ENCODE measurements around the gene CRACR2B. TPM values are rescaled to one million over a fixed set of nuclear protein-coding genes. Genes with fewer than 3 reads are reported as not detected.

CRACR2B gene
- total and polyA plus RNA-seq, 2 of the 13 experiments (the other 11 are each of a cell fraction or from before 2014, with no cell fraction given) = 14.9 to 21.0 TPM

GRCh38 chr11:841981-842369 lies 14.3 kb downstream of the CRACR2B start (continued):
- TF ChIP-seq E2F2 (CRISPR knock-in tag; IDR thresholded peaks at IDR 0.05; ENCODE audit: borderline replicate concordance) (0 out of 2 replicates have a peak, but pooled peaks have one; percentile 26), TFAP4 (IDR thresholded peaks at IDR 0.05; ENCODE audit: borderline replicate concordance, low read depth) (no peak), ZNF609 (CRISPR knock-in tag; IDR thresholded peaks at IDR 0.05; ENCODE audit: borderline replicate concordance) (no peak), ZNF556 (CRISPR knock-in tag; IDR thresholded peaks at IDR 0.05; ENCODE audit: borderline replicate concordance) (no peak), ZBTB44 (CRISPR knock-in tag; IDR thresholded peaks at IDR 0.05) (no peak), MAZ (IDR thresholded peaks at IDR 0.05; ENCODE audit: borderline replicate concordance, low read depth, low read length) (no peak), MAZ (CRISPR knock-in tag; IDR thresholded peaks at IDR 0.05; ENCODE audit: low read depth) (no peak), ZNF775 (CRISPR knock-in tag; IDR thresholded peaks at IDR 0.05; ENCODE audit: borderline replicate concordance) (no peak), ZC3H4 (CRISPR knock-in tag; IDR thresholded peaks at IDR 0.05; ENCODE audit: borderline replicate concordance) (no peak), MYNN (CRISPR knock-in tag; IDR thresholded peaks at IDR 0.05; ENCODE audit: low read depth) (no peak), ZBTB2 (CRISPR knock-in tag; IDR thresholded peaks at IDR 0.05; ENCODE audit: low read depth) (no peak), CSRNP2 (CRISPR knock-in tag; conservative IDR thresholded peaks at IDR 0.05; ENCODE audit: low read depth) (no peak), ATF6 (CRISPR knock-in tag; conservative IDR thresholded peaks at IDR 0.05) (no peak), MLLT10 (CRISPR knock-in tag; IDR thresholded peaks at IDR 0.05) (no peak), ZFAT (CRISPR knock-in tag; conservative IDR thresholded peaks at IDR 0.05) (0 out of 2 replicates have a peak, but pooled peaks have one; percentile 12)

Measured in HepG2 (cell line).